Fibroblast of lung (primary cell): Measurements from ENCODE around the gene MICB. TPM values are rescaled to one million over a fixed set of nuclear protein-coding genes. Genes with fewer than 3 reads are reported as not detected.
A peak's percentile ranks its signal among the peaks of the same experiment; 100 is the strongest.

Experiments
- DNase-seq, 2 donors: peaks; one replicate each; pipeline versions ENCODE4 v3.0.0 to v3.0.0-alpha.2; 2010; ENCODE audit warnings: low read depth in 2 of 2
- H2AFZ ChIP-seq: 2 replicates; pipeline ENCODE4 v1.5.1; 2012; ENCODE audit warnings: low read length, control low read depth, inconsistent platforms
- H3K27ac ChIP-seq: 2 replicates; pipeline ENCODE4 v1.5.1; 2011; ENCODE audit warnings: low read length, control low read depth; ENCODE audit not compliant: insufficient read depth
- H3K27me3 ChIP-seq: 2 replicates; pipeline ENCODE4 v1.5.1; 2011; ENCODE audit warnings: mild to moderate bottlenecking, low read length; ENCODE audit not compliant: control insufficient read depth, insufficient read depth
- H3K36me3 ChIP-seq: 2 replicates; pipeline ENCODE4 v1.5.1; 2011; ENCODE audit warnings: low read length; ENCODE audit not compliant: control insufficient read depth, insufficient read depth
- H3K4me1 ChIP-seq: 2 replicates; pipeline ENCODE4 v1.5.1; 2011; ENCODE audit warnings: low read length; ENCODE audit not compliant: control insufficient read depth, insufficient read depth; ENCODE audit errors: extremely low read depth
- H3K4me2 ChIP-seq: 2 replicates; pipeline ENCODE4 v1.5.1; 2011; ENCODE audit warnings: low read length, control low read depth; ENCODE audit not compliant: insufficient read depth; ENCODE audit errors: extremely low read depth
- H3K4me3 ChIP-seq, 4 experiments: fragments of 200-600 bp in 1 of 4; sonication (generic) in 1 of 4; replicated peaks in 1 of 4; 2 replicates each; pipeline ENCODE4 v1.5.1; 2011 to 2016; ENCODE audit warnings: low read length in 4 of 4, low read depth in 3 of 4, mild to moderate bottlenecking in 3 of 4, control low read depth in 2 of 4, inconsistent platforms in 1 of 4, mixed read lengths in 1 of 4; ENCODE audit not compliant: insufficient read depth in 1 of 4; ENCODE audit errors: control extremely low read depth in 1 of 4
- H3K79me2 ChIP-seq: 2 replicates; pipeline ENCODE4 v1.5.1; 2012; ENCODE audit warnings: mild to moderate bottlenecking, low read length, inconsistent platforms; ENCODE audit not compliant: control insufficient read depth, insufficient read depth
- H3K9ac ChIP-seq: 2 replicates; pipeline ENCODE4 v1.5.1; 2011; ENCODE audit warnings: mild to moderate bottlenecking, low read length, control low read depth; ENCODE audit not compliant: insufficient read depth
- H3K9me3 ChIP-seq: 2 replicates; pipeline ENCODE4 v1.5.1; 2012; ENCODE audit warnings: low read depth, low read length; ENCODE audit not compliant: control insufficient read depth, insufficient read depth
- H4K20me1 ChIP-seq: 2 replicates; pipeline ENCODE4 v1.5.1; 2011; ENCODE audit warnings: low read length; ENCODE audit not compliant: control insufficient read depth, insufficient read depth; ENCODE audit errors: extremely low read depth
- EZH2 ChIP-seq: IDR thresholded peaks from 2 replicates; pipeline ENCODE4 v1.5.1; 2012; ENCODE audit warnings: low read length, control low read depth, mild to moderate bottlenecking; ENCODE audit errors: missing control alignments
- polyA plus RNA-seq, 2 donors: library from polyadenylated mRNA; depleted of rRNA in 1 of 2; stranded (reverse) in 1 of 2; unstranded in 1 of 2; fragments of >200 nt; gene quantifications; 2 replicates each; pipeline ENCODE4 v1.2.1, GENCODE V29; 2011 to 2012; ENCODE audit warnings: missing spikeins in 1 of 2
- total RNA-seq: library from RNA; depleted of rRNA; stranded (reverse); fragments of >200 nt; gene quantifications from 2 replicates; pipeline ENCODE4 v1.2.1, GENCODE V29; 2014
- TF ChIP-seq, protein P1 (sequence below), 2 donors: IDR thresholded peaks in 1 of 2; conservative IDR thresholded peaks in 1 of 2; 1 replicate in 1 of 2; 2 replicates in 1 of 2; pipeline ENCODE4 v1.5.1; 2011 to 2012; ENCODE audit warnings: low read length in 2 of 2, control low read depth in 1 of 2, inconsistent platforms in 1 of 2, low read depth in 1 of 2, mild to moderate bottlenecking in 1 of 2

The MICB gene
- total and polyA plus RNA-seq, 2 donors (not counting 1 experiment from before 2014, with no cell fraction given), result 17.2 to 18.6 TPM

GRCh38 chr6:31510007-31510406 lies 12.1 kb downstream of the MICB start:
- H3K9ac ChIP-seq, result no peak overlapping the region
- H3K9me3 ChIP-seq, result no peaks in the 10 kb centered on the region
- H3K36me3 ChIP-seq, result peaks cover 24% of the 10 kb centered on the region
- no peak overlapping the region for H3K27ac ChIP-seq
- H3K4me1 ChIP-seq, result peaks cover 5% of the 10 kb centered on the region
- TF ChIP-seq EZH2, result no peak
- TF ChIP-seq, protein P1, sequence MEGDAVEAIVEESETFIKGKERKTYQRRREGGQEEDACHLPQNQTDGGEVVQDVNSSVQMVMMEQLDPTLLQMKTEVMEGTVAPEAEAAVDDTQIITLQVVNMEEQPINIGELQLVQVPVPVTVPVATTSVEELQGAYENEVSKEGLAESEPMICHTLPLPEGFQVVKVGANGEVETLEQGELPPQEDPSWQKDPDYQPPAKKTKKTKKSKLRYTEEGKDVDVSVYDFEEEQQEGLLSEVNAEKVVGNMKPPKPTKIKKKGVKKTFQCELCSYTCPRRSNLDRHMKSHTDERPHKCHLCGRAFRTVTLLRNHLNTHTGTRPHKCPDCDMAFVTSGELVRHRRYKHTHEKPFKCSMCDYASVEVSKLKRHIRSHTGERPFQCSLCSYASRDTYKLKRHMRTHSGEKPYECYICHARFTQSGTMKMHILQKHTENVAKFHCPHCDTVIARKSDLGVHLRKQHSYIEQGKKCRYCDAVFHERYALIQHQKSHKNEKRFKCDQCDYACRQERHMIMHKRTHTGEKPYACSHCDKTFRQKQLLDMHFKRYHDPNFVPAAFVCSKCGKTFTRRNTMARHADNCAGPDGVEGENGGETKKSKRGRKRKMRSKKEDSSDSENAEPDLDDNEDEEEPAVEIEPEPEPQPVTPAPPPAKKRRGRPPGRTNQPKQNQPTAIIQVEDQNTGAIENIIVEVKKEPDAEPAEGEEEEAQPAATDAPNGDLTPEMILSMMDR (conservative IDR thresholded peaks at IDR 0.05 in 1 of 2, IDR thresholded peaks at IDR 0.05 in 1 of 2; ENCODE audit: low read depth in 1 of 2, low read length in 2 of 2), result no peak
- peaks cover 2% of the 10 kb centered on the region for H3K79me2 ChIP-seq
- no peak for DNase-seq
- H3K27me3 ChIP-seq, result no peaks in the 10 kb centered on the region
- no peaks in the 10 kb centered on the region for H4K20me1 ChIP-seq
- H2AFZ ChIP-seq, result no peak overlapping the region
- H3K4me2 ChIP-seq, result no peak overlapping the region
- H3K4me3 ChIP-seq, result no peak overlapping the region

DNA sequence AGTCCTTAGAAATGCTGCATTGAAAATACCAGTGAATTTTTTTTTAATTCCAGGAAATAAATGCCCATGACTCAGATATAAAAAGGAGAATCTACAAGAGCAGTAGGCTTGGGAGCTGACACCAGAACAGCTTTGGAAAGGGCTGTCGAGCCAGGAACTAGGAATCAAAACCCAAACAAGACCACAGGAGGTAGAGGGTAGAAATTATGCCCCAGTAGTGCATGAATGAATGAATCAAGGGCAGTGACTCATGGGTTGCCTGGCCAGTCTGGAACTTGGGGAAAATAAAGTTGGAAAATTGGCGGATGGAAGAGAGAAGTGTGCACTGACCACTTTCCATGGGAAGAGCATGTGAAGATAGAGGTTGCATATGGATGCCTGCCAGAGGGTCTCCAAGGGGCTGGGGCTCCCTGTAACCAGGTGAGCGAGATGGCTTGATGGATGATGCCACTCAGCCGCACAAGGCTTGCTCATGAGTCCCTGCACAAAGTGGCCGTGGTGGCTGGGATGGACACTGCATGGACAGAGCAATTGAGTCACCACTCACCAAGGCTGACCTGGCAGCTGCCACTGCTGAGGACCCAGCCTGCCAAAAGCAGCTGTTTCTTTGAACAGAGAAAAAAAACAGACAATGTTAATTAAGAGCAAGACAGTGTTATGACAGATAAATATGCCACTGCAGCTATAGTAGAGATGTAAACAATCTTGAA lies 15.7 kb downstream of the MICB start:
- peaks cover 15% of the 10 kb centered on the region for H3K4me1 ChIP-seq
- H4K20me1 ChIP-seq, result no peaks in the 10 kb centered on the region
- no peak overlapping the region for H3K9ac ChIP-seq
- no peaks in the 10 kb centered on the region for H3K27me3 ChIP-seq
- H3K4me2 ChIP-seq, result no peak overlapping the region
- TF ChIP-seq, protein P1 (conservative IDR thresholded peaks at IDR 0.05 in 1 of 2, IDR thresholded peaks at IDR 0.05 in 1 of 2; ENCODE audit: low read depth in 1 of 2, low read length in 2 of 2), result no peak
- TF ChIP-seq EZH2, result no peak
- H3K9me3 ChIP-seq, result no peaks in the 10 kb centered on the region
- peaks cover 12% of the 10 kb centered on the region for H3K36me3 ChIP-seq
- H3K79me2 ChIP-seq, result no peaks in the 10 kb centered on the region
- no peak overlapping the region for H3K27ac ChIP-seq
- H3K4me3 ChIP-seq, result no peak overlapping the region
- peak in 1 of 2 donors; percentile 32 for DNase-seq
- no peak overlapping the region for H2AFZ ChIP-seq

DNA sequence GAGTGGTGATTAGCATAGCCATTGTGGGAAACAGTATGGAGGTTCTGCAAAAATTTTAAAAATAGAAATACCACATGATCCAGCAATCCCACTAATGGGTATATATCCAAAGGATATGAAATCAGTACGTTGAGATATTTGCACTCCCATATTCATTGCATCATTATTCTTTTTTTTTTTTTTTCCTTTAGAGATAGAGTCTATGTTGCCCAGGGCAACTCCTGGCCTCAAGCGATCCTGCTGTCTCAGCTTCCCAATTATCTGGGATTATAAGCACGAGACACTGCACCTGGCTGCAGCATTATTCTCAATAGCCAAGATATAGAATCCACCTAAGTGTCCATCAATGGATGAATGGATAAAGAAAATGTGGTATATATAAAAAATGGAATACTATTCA lies 23.9 kb downstream of the MICB start:
- Histone ChIP-seq H3K4me3 (no peak overlapping the region), H3K36me3 (no peaks in the 10 kb centered on the region), H3K4me1 (peaks cover 11% of the 10 kb centered on the region), H4K20me1 (no peaks in the 10 kb centered on the region), H3K9me3 (no peaks in the 10 kb centered on the region), H3K4me2 (no peak overlapping the region), H3K79me2 (no peaks in the 10 kb centered on the region), H3K27ac (no peak overlapping the region), H3K9ac (no peak overlapping the region), H3K27me3 (no peaks in the 10 kb centered on the region), H2AFZ (no peak overlapping the region)
- DNase-seq, result no peak
- TF ChIP-seq, protein P1 (conservative IDR thresholded peaks at IDR 0.05 in 1 of 2, IDR thresholded peaks at IDR 0.05 in 1 of 2; ENCODE audit: low read depth in 1 of 2, low read length in 2 of 2), result no peak
- no peak for TF ChIP-seq EZH2
